Astrocyte of the spinal cord (primary cell): Measurements from ENCODE around the gene ALMS1.
A peak's percentile ranks its signal among the peaks of the same experiment; 100 is the strongest.
"Not testable (repeated sequence)": the region's sequence is repeated elsewhere in the genome, so short reads cannot be mapped to it uniquely, and the experiment has no call there.

ENCODE experiments used
- DNase-seq: peaks from one replicate; pipeline ENCODE4 v3.0.0; 2011; ENCODE audit warnings: low read depth, low spot score
- H3K4me3 ChIP-seq: 2 replicates; pipeline ENCODE4 v1.5.1; 2011; ENCODE audit warnings: low read depth, mild to moderate bottlenecking, low read length, moderate library complexity
- in situ Hi-C: cut with HindIII; loops from 2 replicates; pipeline ENCODE4 v1.10.0; 2017; ENCODE audit warnings: low sequenced_read_pairs
- TF ChIP-seq, protein P1 (sequence below): IDR thresholded peaks from 2 replicates; pipeline ENCODE4 v1.5.1; 2012; ENCODE audit warnings: low read depth, mild to moderate bottlenecking, low read length, inconsistent platforms

The ALMS1 gene

DNA sequence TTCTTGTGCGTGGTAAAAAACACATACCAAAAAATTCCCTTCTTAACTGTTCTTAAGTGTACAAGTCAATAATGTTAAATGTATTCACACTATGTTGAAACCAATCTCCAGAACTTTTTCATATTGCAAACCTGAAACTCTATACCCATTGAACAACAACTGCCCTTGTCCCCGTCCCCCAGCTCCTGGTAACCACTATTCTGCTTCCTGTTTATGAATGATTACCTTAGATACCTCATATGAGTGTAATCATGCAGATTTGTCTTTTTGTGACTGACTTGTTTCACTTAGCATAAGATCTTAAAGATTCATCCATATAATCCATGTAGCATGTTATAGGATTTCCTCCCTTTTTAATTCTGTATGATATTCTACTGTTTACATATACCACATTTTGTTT is 196.7 kb downstream of the ALMS1 start:
- DNase-seq: no peak
- TF ChIP-seq, protein P1, sequence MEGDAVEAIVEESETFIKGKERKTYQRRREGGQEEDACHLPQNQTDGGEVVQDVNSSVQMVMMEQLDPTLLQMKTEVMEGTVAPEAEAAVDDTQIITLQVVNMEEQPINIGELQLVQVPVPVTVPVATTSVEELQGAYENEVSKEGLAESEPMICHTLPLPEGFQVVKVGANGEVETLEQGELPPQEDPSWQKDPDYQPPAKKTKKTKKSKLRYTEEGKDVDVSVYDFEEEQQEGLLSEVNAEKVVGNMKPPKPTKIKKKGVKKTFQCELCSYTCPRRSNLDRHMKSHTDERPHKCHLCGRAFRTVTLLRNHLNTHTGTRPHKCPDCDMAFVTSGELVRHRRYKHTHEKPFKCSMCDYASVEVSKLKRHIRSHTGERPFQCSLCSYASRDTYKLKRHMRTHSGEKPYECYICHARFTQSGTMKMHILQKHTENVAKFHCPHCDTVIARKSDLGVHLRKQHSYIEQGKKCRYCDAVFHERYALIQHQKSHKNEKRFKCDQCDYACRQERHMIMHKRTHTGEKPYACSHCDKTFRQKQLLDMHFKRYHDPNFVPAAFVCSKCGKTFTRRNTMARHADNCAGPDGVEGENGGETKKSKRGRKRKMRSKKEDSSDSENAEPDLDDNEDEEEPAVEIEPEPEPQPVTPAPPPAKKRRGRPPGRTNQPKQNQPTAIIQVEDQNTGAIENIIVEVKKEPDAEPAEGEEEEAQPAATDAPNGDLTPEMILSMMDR: no peak
- in situ Hi-C loops: no loop called here

GRCh38 chr2:73588177-73588576 is 202.5 kb downstream of the ALMS1 start:
- in situ Hi-C loops: no loop called here
- H3K4me3 ChIP-seq: no peak overlapping the region
- no peak for DNase-seq
- TF ChIP-seq, protein P1: no peak

More for the DNA sequence above, 196.7 kb downstream of the ALMS1 start:
- H3K4me3 ChIP-seq: no peak overlapping the region

GRCh38 chr2:73593680-73594079 is 208.0 kb downstream of the ALMS1 start:
- no peak overlapping the region for H3K4me3 ChIP-seq
- in situ Hi-C loops: no loop called here
- peak; percentile 22 for DNase-seq
- TF ChIP-seq, protein P1: no peak

GRCh38 chr2:73594251-73594650 is 208.6 kb downstream of the ALMS1 start:
- no peak overlapping the region for H3K4me3 ChIP-seq
- in situ Hi-C loops: no loop called here
- TF ChIP-seq, protein P1: no peak
- peak; percentile 60 for DNase-seq

DNA sequence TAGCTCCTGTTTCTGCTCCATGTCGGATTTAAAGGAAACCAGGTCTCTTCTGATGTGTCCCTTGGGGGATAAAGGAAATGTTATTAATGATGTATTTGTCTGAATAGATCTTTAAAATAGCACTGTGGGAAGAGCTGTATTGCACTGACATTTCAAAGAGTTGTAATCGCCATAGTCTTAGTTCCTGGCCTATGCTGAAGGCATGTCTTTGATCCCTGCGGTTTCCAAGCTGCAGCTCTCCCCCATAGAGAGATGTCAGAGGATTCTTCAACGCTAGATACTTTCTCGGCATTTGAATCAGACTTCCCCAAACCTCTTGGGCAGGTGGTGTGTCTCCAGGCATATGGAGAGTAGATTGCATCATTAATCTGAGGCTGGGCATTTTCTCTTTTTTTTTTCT is 216.1 kb downstream of the ALMS1 start:
- no peak overlapping the region for H3K4me3 ChIP-seq
- in situ Hi-C loops: no loop called here
- TF ChIP-seq, protein P1: no peak
- DNase-seq: no peak

DNA sequence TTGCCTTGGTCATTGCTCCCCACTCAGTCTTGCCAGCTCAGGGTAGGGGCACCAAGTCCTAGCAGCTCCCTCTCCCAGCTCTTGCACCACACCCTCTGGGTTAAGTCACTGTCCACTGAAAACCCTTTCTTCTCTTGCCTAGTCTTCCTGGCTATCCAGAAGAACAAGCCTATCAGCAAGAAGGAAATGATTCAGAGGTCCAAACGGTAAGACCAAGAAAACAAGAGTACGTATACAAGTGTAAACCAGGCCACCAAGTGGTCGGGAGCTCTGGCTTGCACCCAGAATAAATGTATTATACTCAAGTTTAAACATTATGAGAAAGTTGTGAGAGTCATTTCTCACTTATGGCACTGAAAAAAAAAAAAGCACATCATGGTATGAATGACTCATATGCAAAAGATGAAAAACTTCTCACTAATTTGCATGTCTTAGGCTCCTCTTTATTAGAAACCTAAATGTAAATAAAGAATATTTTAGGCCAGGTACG is 217.5 kb downstream of the ALMS1 start:
- H3K4me3 ChIP-seq, in situ Hi-C loops: not testable (repeated sequence)
- DNase-seq: peak; percentile 55

DNA sequence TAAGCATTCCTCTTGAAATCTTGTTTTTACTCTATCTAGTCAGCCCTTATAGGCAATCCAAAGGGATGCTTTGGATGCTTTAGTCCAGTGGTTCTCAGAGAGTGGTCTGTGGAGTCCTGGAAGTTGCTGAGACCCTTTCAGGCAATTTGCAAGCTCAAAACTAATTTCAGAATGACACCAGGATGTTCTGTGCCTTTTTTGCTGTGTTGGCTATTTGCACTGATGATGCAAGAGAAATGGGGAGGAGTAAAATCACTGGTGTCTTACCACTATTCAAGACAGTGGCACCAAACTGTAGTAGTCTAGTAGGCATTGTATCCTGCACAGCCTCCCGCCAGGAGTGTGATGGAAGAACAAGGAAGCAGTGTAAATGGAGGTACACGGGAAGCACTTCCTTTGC is 219.0 kb downstream of the ALMS1 start:
- DNase-seq, H3K4me3 ChIP-seq, in situ Hi-C loops: not testable (repeated sequence)

DNA sequence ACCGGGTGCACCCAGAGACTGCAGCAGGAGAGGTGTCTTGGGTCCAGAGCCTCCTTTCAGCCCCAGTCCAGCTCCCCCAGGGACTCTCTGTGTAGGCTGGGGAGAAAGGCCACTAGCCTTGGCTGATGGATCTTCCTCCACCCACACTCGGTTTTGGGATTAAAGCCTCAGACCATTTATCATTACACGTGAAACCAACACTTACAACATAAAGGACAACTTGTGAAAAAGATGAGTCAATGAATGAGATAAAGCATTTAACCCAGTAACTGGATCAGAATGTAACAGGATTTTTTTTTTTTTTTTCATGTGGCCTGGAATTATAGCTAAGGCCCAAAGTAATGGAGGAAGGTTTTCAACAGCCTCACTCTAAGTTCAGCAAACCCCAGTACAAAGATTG is 224.5 kb downstream of the ALMS1 start:
- no peak overlapping the region for H3K4me3 ChIP-seq
- DNase-seq: no peak
- TF ChIP-seq, protein P1: no peak
- in situ Hi-C loops: no loop called here
